Neural cell (in vitro differentiated cells): Measurements from ENCODE around the gene C14orf132.

ENCODE experiments used
- CTCF ChIP-seq: fragments of 450-650 bp; IDR thresholded peaks from 2 replicates; pipeline ENCODE4 v1.5.1; 2014; ENCODE audit warnings: antibody characterized with exemption, mild to moderate bottlenecking, moderate library complexity; ENCODE audit not compliant: poor library complexity, severe bottlenecking
- EP300 ChIP-seq: fragments of 450-650 bp; conservative IDR thresholded peaks from 2 replicates; pipeline ENCODE4 v1.6.1; 2014; ENCODE audit warnings: antibody characterized with exemption, mild to moderate bottlenecking, moderate library complexity; ENCODE audit not compliant: poor library complexity, severe bottlenecking
- EZH2 ChIP-seq: fragments of 200-600, 300-800 bp; shearing (Covaris generic), sonication (generic); IDR thresholded peaks from 2 replicates; pipeline ENCODE4 v1.6.1; 2014; ENCODE audit warnings: antibody characterized with exemption, low read length, borderline replicate concordance, mild to moderate bottlenecking; ENCODE audit not compliant: insufficient read depth, poor library complexity, severe bottlenecking
- MXI1 ChIP-seq: fragments of 450-650 bp; conservative IDR thresholded peaks from 2 replicates; pipeline ENCODE4 v1.6.1; 2014; ENCODE audit warnings: antibody characterized with exemption, mild to moderate bottlenecking; ENCODE audit not compliant: poor library complexity, severe bottlenecking
- POLR2AphosphoS5 ChIP-seq: IDR thresholded peaks from 2 replicates; pipeline ENCODE4 v1.6.1; 2012
- RAD21 ChIP-seq: fragments of 450-650 bp; conservative IDR thresholded peaks from 2 replicates; pipeline ENCODE4 v1.6.1; 2014; ENCODE audit warnings: antibody characterized with exemption, mild to moderate bottlenecking, moderate library complexity
- REST ChIP-seq: IDR thresholded peaks from 2 replicates; pipeline ENCODE4 v1.6.1; 2012; ENCODE audit warnings: borderline replicate concordance
- SMC3 ChIP-seq: fragments of 450-650 bp; conservative IDR thresholded peaks from 2 replicates; pipeline ENCODE4 v1.6.1; 2014; ENCODE audit warnings: antibody characterized with exemption, mild to moderate bottlenecking, moderate library complexity; ENCODE audit not compliant: poor library complexity
- TAF1 ChIP-seq: IDR thresholded peaks from 2 replicates; pipeline ENCODE4 v1.6.1; 2012; ENCODE audit warnings: low read depth

GRCh38 chr14:95994593-95994928 is 44.6 kb upstream of the C14orf132 start:
- TF ChIP-seq CTCF (no peak), REST (no peak), EP300 (no peak), TAF1 (no peak), RAD21 (no peak), EZH2 (no peak), POLR2AphosphoS5 (no peak), MXI1 (no peak), SMC3 (no peak)
